Glutamatergic neuron (in vitro differentiated cells): ENCODE measurements around the gene CCDC187. TPM values are rescaled to one million over a fixed set of nuclear protein-coding genes. Genes with fewer than 3 reads are reported as not detected.
A peak's percentile ranks its signal among the peaks of the same experiment; 100 is the strongest.
"Not testable (repeated sequence)": the region's sequence is repeated elsewhere in the genome, so short reads cannot be mapped to it uniquely, and the experiment has no call there.

Source experiments
- DNase-seq: peaks from one replicate; pipeline ENCODE4 v3.0.0; 2022
- H3K27ac Mint-ChIP-seq: one replicate; pipeline ENCODE4 v1.8.0; 2020; ENCODE audit warnings: mild to moderate bottlenecking, mixed read lengths, inconsistent platforms; ENCODE audit not compliant: unreplicated experiment
- H3K27me3 Mint-ChIP-seq: one replicate; pipeline ENCODE4 v1.8.0; 2020; ENCODE audit warnings: mild to moderate bottlenecking, moderate library complexity, mixed read lengths, inconsistent platforms; ENCODE audit not compliant: unreplicated experiment
- H3K36me3 Mint-ChIP-seq: one replicate; pipeline ENCODE4 v1.8.0; 2020; ENCODE audit warnings: mild to moderate bottlenecking, mixed read lengths, inconsistent platforms; ENCODE audit not compliant: unreplicated experiment
- H3K4me1 Mint-ChIP-seq: one replicate; pipeline ENCODE4 v1.8.0; 2020; ENCODE audit warnings: mild to moderate bottlenecking, low read depth, mixed read lengths, inconsistent platforms; ENCODE audit not compliant: unreplicated experiment
- H3K4me3 Mint-ChIP-seq: one replicate; pipeline ENCODE4 v1.8.0; 2020; ENCODE audit warnings: mild to moderate bottlenecking, mixed read lengths, inconsistent platforms; ENCODE audit not compliant: unreplicated experiment
- H3K9me3 Mint-ChIP-seq: one replicate; pipeline ENCODE4 v1.8.0; 2020; ENCODE audit warnings: mild to moderate bottlenecking, moderate library complexity, mixed read lengths, inconsistent platforms; ENCODE audit not compliant: unreplicated experiment
- CTCF ChIP-seq: fragments of 200-600 bp; sonication (generic); IDR thresholded peaks from one replicate; pipeline ENCODE4 v1.5.0; 2021; ENCODE audit not compliant: partially characterized antibody, unreplicated experiment
- total RNA-seq: library from RNA; stranded (reverse); fragmentation: NEBNext Ultra II Directional; extraction: Animal tissue kit (Norgen Biotek cat#: 25700); gene quantifications from one replicate; pipeline ENCODE4 v1.2.1, GENCODE V29; 2021; ENCODE audit not compliant: unreplicated experiment

Gene CCDC187
- total RNA-seq, 1 donor from 2014 or later = 15.8 TPM

GRCh38 chr9:136237486-136238341 is 66.2 kb downstream of the CCDC187 start:
- no peak for TF ChIP-seq CTCF
- Mint-ChIP-seq H3K36me3 (no peaks in the 10 kb centered on the region), H3K27ac (peak overlapping the region; percentile 8), H3K9me3 (peaks cover 6% of the 10 kb centered on the region), H3K4me1 (peaks cover 27% of the 10 kb centered on the region), H3K27me3 (peaks cover 4% of the 10 kb centered on the region), H3K4me3 (no peak overlapping the region)
- DNase-seq = no peak

- H3K27ac Mint-ChIP-seq, H3K9me3 Mint-ChIP-seq, H3K4me3 Mint-ChIP-seq, H3K36me3 Mint-ChIP-seq, H3K27me3 Mint-ChIP-seq, DNase-seq: not testable (repeated sequence)
- H3K4me1 Mint-ChIP-seq = peaks cover 30% of the 10 kb centered on the region
These were observed 67.2 kb downstream of the CCDC187 start for GRCh38 chr9:136236471-136237410.

- no peak for DNase-seq
- H3K27ac Mint-ChIP-seq = no peak overlapping the region
- H3K36me3 Mint-ChIP-seq = no peaks in the 10 kb centered on the region
- peaks cover 38% of the 10 kb centered on the region for H3K4me1 Mint-ChIP-seq
- peaks cover 6% of the 10 kb centered on the region for H3K27me3 Mint-ChIP-seq
- no peak for TF ChIP-seq CTCF
- H3K4me3 Mint-ChIP-seq = no peak overlapping the region
- peaks cover 6% of the 10 kb centered on the region for H3K9me3 Mint-ChIP-seq
These were observed 68.0 kb downstream of the CCDC187 start for GRCh38 chr9:136235709-136236455.

- Mint-ChIP-seq H3K27me3 (peaks cover 6% of the 10 kb centered on the region), H3K36me3 (no peaks in the 10 kb centered on the region), H3K9me3 (peaks cover 6% of the 10 kb centered on the region), H3K27ac (no peak overlapping the region), H3K4me1 (peaks cover 39% of the 10 kb centered on the region), H3K4me3 (peak overlapping the region; percentile 11)
- no peak for TF ChIP-seq CTCF
- DNase-seq = no peak
These were observed 68.7 kb downstream of the CCDC187 start for GRCh38 chr9:136235171-136235570.

GRCh38 chr9:136234597-136234996 is 69.3 kb downstream of the CCDC187 start:
- no peak for DNase-seq
- Mint-ChIP-seq H3K27ac (no peak overlapping the region), H3K9me3 (peaks cover 6% of the 10 kb centered on the region), H3K36me3 (no peaks in the 10 kb centered on the region), H3K4me3 (no peak overlapping the region), H3K27me3 (peaks cover 6% of the 10 kb centered on the region), H3K4me1 (peaks cover 39% of the 10 kb centered on the region)
- no peak for TF ChIP-seq CTCF
